H1 (cell line): ENCODE results near the gene CYP1A2. TPM values are rescaled to one million over a fixed set of nuclear protein-coding genes. Genes with fewer than 3 reads are reported as not detected.

Experiments used
- CEBPB ChIP-seq: IDR thresholded peaks from 2 replicates; pipeline ENCODE4 v1.6.1; 2012; ENCODE audit warnings: low read depth, low read length
- CHD1 ChIP-seq: IDR thresholded peaks from 2 replicates; pipeline ENCODE4 v1.6.1; 2012; ENCODE audit warnings: low read depth, low read length, improper control_type of control experiment
- CTCF ChIP-seq, 3 experiments: IDR thresholded peaks; 1 replicate in 2 of 3; 2 replicates in 1 of 3; pipeline versions ENCODE4 v1.5.1 to v1.6.1; 2011; ENCODE audit warnings: low read length in 3 of 3, mild to moderate bottlenecking in 3 of 3, inconsistent platforms in 2 of 3, low read depth in 1 of 3, moderate library complexity in 1 of 3; ENCODE audit not compliant: insufficient read depth in 1 of 3; ENCODE audit errors: control extremely low read depth in 1 of 3
- KDM5A ChIP-seq: fragments of 200-600 bp; IDR thresholded peaks from 2 replicates; pipeline ENCODE4 v1.7.1; 2012; ENCODE audit warnings: mild to moderate bottlenecking, low read length, inconsistent platforms, mixed read lengths
- NANOG ChIP-seq: IDR thresholded peaks from 2 replicates; pipeline ENCODE4 v1.6.1; 2011; ENCODE audit warnings: low read length, low read depth, mild to moderate bottlenecking, inconsistent platforms; ENCODE audit not compliant: insufficient read depth, poor library complexity, severe bottlenecking
- SIN3A ChIP-seq, 2 experiments: IDR thresholded peaks in 1 of 2; conservative IDR thresholded peaks in 1 of 2; 2 replicates each; pipeline ENCODE4 v1.6.1; 2011 to 2012; ENCODE audit warnings: low read length in 2 of 2, improper control_type of control experiment in 1 of 2, low read depth in 1 of 2, mild to moderate bottlenecking in 1 of 2
- ZNF274 ChIP-seq: IDR thresholded peaks from 2 replicates; pipeline ENCODE4 v1.7.0; 2012; ENCODE audit warnings: low read length, borderline replicate concordance; ENCODE audit errors: extremely low read depth
- polyA plus RNA-seq, 7 experiments: library from polyadenylated mRNA; depleted of rRNA in 3 of 7; stranded (reverse) in 5 of 7; unstranded in 2 of 7; fragments of >200 nt in 5 of 7; fragments of 200-250 nt in 2 of 7; gene quantifications; 1 replicate in 5 of 7; 2 replicates in 1 of 7; 4 replicates in 1 of 7; pipeline versions ENCODE4 v1.2.1 to v1.2.3, GENCODE V29; 2011 to 2013; ENCODE audit warnings: missing spikeins in 2 of 7, mixed read lengths in 2 of 7
- total RNA-seq: library from RNA; stranded (reverse); fragmentation: NEBNext Ultra II Directional; extraction: Animal tissue kit (Norgen Biotek cat#: 25700); gene quantifications from 2 replicates; pipeline ENCODE4 v1.2.1, GENCODE V29; 2021

Gene CYP1A2
- total and polyA plus RNA-seq, 2 of the 8 experiments (the other 6 are each of a cell fraction or from before 2014, with no cell fraction given), result not detected

GRCh38 chr15:74787251-74788041 lies 38.8 kb downstream of the CYP1A2 start (continued):
- TF ChIP-seq CTCF (IDR thresholded peaks at IDR 0.05; ENCODE audit: control extremely low read depth in 1 of 3, insufficient read depth in 1 of 3, low read depth in 1 of 3, low read length in 3 of 3) (peak; percentile 79 to 95 (median 88)), KDM5A (no peak), ZNF274 (no peak), CEBPB (no peak), NANOG (no peak), CHD1 (no peak), SIN3A (conservative IDR thresholded peaks at IDR 0.05 in 1 of 2, IDR thresholded peaks at IDR 0.05 in 1 of 2; ENCODE audit: low read depth in 1 of 2, low read length in 2 of 2) (peak in 1 of 2 experiments; percentile 53; a peak in 1 of 4 replicates)
